Liver (tissue), 3 donors: ENCODE results near the gene FBXL22.

ENCODE experiments used
- ATF3 ChIP-seq: IDR thresholded peaks from 2 replicates; pipeline ENCODE4 v1.6.1; 2016; ENCODE audit warnings: antibody characterized with exemption
- CTCF ChIP-seq: fragments of 150-350 bp; IDR thresholded peaks from 2 replicates; pipeline ENCODE4 v1.5.1; 2017; ENCODE audit warnings: improper control_type of control experiment, low read depth, low read length; ENCODE audit not compliant: missing input control
- EGR1 ChIP-seq, 2 donors: IDR thresholded peaks; 2 replicates each; pipeline ENCODE4 v1.6.1; 2016 to 2018; ENCODE audit warnings: antibody characterized with exemption in 2 of 2, low read depth in 2 of 2
- JUND ChIP-seq, 2 donors: IDR thresholded peaks; 2 replicates each; pipeline ENCODE4 v1.6.1; 2016; ENCODE audit warnings: antibody characterized with exemption in 2 of 2
- MAX ChIP-seq: IDR thresholded peaks from 2 replicates; pipeline ENCODE4 v1.6.1; 2016; ENCODE audit warnings: antibody characterized with exemption
- REST ChIP-seq: IDR thresholded peaks from 2 replicates; pipeline ENCODE4 v1.6.1; 2016; ENCODE audit warnings: antibody characterized with exemption, mild to moderate bottlenecking
- SP1 ChIP-seq: IDR thresholded peaks from 2 replicates; pipeline ENCODE4 v1.6.1; 2018; ENCODE audit warnings: antibody characterized with exemption, mild to moderate bottlenecking
- TAF1 ChIP-seq: conservative IDR thresholded peaks from 2 replicates; pipeline ENCODE4 v1.6.1; 2016; ENCODE audit warnings: antibody characterized with exemption, mild to moderate bottlenecking
- YY1 ChIP-seq: IDR thresholded peaks from 2 replicates; pipeline ENCODE4 v1.6.1; 2016; ENCODE audit warnings: antibody characterized with exemption, mild to moderate bottlenecking
- donor health status: healthy.
- donor health status: healthy.

- no peak for TF ChIP-seq CTCF
- TF ChIP-seq REST: no peak
- no peak for TF ChIP-seq YY1
- no peak for TF ChIP-seq TAF1
- TF ChIP-seq MAX: no peak
- TF ChIP-seq JUND (IDR thresholded peaks at IDR 0.05): no peak
- no peak for TF ChIP-seq EGR1 (IDR thresholded peaks at IDR 0.05; ENCODE audit: low read depth in 2 of 2)
- TF ChIP-seq SP1: no peak
- TF ChIP-seq ATF3: no peak
These were observed 33.0 kb downstream of the FBXL22 start for GRCh38 chr15:63630036-63630751.
